Activated CD4-positive, alpha-beta T cell treated with anti-CD3 and anti-CD28 coated beads, Interleukin-2, amount 50 U/mL, for 4 hours (primary cell): Measurements from ENCODE around the gene DMGDH.

ENCODE experiments used
- DNase-seq, 2 experiments: peaks; one replicate each; pipeline ENCODE4 v3.0.0-alpha.2; 2020

DMGDH gene

DNA sequence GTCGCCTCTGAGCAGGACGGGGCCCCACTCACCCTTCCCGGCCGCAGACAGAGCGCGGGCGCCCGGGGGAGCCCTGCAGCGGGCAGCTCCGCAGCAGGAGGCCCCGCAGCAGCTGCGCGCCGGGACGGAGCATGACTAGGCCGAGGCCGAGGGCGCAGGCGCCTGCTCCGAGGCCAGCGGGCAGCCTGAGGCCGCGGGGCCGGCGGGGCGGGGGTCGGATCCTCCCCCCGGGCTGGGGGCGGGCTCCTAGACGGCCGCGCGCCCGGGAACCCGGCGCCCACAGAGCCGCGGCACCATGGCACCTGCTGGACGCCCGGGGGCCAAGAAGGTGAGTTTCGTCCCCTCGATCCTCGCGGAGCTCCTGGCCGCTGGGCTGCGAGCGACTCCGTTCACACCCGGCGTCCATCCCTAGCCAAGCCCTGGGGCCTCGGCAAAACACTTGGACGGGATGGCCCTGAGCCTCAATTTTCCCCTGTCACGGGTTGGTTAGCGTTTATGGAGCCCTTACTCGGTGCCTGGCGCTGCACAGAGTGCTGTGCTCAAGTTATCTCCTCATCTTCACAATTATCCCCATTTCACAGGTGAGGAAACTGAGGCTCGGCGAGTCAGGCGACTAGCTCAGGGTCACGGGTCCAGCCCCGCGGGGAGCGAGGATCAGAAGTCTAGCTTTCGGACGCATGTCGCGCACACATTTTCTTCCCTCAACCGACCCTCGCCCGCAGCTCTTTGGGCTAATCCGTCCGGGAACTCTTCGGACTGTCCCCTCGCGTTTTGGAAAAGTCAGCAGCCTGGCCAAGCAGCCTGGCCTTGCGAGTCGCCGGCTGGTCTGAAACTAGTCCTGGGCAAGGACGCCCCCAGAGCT is at the start of gene DMGDH, which contains the start of gene BHMT2:
DMGDH (minus strand) TSS at position 187 of the 862 bp plus-strand sequence; CDS start at position 133, 54 bp downstream.
BHMT2 (plus strand) TSS at position 280 of the 862 bp plus-strand sequence; CDS start at position 296, 16 bp downstream.
- no peak for DNase-seq

DNA sequence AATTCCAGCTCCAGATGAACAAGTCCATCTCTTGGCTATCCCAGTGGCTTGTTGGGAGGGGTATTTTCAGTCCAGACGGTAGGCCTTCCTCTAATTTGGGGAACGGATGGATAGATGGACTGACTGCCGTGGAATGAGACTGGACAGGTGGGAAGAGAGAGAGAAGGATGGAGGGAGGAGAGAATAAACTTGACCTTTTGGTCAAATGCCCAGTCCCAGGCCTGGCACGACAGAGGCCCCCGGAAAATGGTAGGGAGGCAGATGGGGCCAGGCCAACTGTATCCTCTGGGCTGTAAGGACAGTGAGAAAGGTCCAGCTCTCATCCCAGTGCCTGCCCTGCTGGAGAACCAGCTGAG is 43.2 kb upstream of the DMGDH start:
- no peak for DNase-seq

DNA sequence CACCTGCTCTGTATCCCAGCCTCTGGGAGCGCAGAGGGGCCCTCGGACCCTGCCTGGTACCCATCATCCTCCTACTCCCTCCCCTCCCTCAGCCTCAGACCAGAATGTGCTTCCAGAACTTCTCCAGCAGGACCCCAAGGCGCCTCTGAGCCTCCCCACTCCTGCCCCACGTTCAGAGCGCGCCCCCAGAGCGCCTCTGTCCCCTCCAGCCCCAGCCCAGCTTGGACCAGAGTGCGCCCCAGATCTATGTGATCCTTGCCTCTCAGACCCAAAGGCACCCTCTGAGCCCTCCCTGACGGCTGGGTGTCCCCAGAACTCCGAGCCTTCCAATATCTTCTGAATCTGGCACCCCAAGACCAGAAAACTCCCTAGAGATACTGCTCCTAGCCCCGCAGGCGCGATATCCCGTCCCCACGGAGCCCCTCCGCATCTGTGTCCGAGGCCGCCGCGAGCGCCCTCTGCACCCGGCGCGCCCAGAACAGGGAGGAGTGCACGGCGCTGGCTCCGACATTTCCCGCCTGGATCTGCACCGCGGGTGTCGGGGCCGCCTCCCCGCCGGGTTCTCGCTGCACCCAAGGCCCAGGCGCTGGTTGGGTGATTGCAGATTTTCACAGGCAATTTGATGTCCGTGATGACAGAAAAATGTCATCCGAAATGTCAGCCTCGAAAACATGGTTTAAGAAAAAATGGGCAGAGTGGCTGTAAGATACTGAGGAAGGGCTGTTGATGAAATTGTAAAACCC is 42.7 kb upstream of the DMGDH start:
- no peak for DNase-seq

DNA sequence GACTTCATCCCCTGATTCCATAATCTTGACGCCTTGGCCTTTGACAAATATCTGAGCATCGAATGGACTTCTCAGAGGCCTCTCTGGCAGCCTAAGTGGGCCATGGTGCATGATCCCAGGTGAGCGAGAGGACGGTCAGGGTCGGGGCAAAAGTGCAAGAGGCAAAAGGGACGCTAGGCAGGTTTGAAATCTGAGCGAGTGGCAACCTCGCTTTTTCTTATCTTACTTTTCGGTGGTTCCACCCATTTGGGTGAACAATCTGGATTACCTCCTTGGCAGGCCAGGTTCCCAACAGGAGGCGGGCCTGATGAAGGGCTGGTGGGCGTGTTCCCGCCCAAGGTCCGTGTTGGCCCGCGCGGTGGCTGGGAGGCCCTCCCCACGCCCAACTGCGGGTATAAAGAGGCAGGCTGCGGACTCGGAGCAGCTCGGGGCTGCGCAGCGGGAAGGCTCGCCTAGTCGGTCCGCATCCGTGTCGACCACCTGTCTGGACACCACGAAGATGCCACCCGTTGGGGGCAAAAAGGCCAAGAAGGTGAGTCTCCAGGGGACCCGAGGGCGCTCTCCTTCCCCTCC is 42.0 kb upstream of the DMGDH start, which contains the start of gene BHMT:
BHMT (plus strand) TSS at position 423 of the 573 bp plus-strand sequence; CDS start at position 500, 77 bp downstream.
- no peak for DNase-seq

DNA sequence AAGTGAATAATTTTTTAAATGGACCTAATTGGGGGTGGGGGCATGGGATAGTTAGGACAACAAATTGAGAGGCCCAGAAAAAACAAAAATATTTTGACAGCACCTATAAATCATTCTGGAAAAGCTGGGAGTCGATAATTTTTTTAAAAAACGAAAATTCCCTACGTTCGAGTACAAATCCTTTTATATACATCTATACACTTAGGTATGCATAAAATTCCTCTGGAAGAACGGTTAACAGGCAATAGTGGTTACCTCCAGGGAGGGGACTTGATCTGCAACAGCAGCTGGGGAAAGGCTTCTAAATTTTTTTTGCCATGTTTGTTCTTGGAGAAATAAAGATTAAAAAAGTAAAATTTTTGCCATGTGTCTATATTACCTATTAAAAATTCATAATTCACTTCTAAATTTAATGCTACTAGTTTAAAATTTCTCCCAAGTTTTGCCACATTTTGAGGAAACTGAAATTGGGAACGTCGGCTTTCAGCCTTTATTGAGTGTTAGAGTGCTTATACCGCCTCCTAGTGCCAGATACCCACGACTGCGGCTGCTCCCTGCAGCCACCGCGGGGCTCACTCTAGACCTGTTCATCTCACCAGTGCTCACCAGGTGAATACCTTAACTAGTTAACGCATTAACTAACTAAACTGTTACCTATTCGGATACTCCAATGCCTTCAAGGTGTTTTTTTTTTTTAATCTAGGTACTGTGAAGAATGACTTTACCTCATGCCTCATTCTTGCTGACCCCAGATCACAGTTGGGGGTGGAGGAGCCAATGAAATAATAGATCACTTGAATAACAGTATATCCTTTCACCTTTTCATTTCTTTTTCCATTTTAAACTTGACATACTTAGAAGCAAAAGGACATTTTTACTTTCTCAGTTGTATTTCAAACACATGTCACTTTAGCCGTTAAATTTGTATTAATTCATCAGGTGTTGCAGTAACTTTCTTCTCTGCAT is 40.3 kb upstream of the DMGDH start:
- DNase-seq: peak; percentile 3 to 16

DNA sequence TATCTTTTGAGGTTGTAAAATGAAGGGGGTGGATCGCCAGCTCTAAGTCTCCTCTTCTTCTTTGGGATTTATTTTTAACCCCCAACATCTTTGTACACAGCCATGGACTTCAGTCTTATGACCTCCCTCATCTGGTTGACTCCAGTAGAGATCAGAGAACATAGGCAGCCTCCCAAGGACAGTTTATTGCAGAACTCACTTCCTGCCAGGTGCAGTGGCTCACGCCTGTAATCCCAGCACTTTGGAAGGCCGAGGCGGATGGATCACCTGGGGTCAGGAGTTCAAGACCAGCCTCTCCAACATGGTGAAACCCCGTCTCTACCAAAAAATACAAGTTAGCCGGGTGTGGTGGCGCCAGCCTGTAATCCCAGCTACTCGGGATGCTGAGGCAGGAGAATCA is 39.3 kb upstream of the DMGDH start:
- DNase-seq: no peak

DNA sequence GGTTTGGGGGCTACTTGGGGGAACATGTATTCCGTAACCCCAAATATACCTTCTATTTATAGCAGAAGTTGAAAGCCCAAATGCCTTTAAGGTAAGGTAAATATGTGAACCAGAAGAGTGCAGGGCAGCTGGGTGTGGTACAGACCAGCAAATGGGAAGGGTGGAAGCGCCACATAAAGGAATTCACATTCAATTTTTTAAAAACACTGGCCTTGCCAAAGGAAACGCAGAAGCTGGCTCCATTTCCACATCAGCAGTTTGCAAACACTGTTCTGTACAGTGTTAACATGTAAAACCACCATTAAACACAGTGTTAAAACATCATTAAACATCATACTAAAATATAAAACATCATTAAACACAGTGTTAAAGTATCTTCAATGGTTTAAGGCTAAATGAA is 38.6 kb upstream of the DMGDH start:
- DNase-seq: no peak

DNA sequence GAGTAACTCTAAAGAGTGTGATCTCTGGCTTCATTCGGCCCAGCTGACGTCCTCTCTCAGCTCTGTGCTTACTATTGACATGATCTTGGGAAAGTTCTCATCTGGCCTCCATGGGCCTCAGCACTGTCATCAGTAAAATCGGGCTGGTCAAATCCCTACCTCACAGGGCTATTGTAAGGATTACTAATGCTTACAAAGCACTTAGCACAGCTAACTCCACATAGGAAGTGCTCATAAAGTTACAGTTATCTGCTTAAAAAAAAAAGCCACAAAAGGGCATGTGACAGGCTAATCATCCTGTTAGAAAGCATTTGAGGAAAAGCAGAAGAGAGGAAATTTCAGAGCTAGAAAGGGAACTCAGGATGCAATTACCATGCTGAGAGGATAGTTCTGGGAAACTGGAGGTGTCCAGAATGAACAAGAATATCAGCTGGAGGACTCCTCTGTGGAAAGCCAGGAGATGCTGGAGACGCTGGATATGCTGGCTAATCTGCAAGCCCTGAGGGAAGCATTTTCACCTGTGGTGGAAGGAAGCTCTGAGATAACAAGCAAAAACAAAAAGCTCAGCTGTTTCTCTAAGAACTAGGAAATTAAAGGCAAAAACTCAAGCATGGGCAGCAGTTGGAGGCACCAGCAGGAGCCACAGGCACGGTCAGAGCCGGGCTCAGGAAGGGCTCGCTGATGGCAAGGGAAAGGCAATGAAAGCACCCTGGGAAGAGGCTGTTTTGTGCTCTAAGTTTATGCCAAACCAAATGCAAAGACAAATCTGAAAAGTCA is 37.7 kb upstream of the DMGDH start:
- DNase-seq: no peak

DNA sequence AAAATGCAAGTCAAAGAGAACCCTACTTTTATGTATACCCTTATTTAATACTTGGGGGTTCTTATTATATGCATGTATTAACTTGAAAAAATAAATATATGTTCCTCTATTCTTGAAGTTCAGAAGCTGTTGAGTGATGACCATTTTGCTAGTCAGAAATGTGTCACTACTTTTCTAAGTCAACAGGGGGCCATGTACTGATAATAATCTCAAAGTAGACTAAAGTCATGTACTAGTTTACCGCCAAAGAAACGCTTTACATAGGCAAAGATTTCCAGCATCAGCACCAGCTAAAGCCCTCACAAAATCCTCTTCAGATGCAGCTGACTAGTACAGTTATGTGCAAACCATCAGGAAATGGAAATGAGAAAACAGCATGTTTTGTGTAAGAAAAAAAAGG is 36.4 kb upstream of the DMGDH start:
- DNase-seq: no peak

DNA sequence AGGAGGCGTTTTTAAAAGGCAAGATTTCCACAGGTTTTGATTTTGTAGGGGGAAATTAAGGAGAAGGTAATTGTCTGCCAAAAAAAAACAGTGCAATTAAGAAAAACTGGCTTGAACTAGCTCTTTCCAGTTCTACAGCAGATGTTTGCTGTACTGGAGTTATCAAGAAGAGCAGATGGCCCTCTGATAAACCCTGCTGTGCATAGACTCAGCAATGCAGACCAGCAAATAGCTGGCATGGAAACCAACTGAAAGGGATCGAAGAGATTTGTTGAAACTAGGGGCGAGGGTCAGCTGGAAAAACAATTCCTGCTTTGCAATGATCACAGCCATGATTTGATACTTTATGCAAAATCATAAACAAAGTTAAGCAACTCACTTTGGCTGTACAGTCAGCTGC is 24.3 kb upstream of the DMGDH start:
- no peak for DNase-seq

DNA sequence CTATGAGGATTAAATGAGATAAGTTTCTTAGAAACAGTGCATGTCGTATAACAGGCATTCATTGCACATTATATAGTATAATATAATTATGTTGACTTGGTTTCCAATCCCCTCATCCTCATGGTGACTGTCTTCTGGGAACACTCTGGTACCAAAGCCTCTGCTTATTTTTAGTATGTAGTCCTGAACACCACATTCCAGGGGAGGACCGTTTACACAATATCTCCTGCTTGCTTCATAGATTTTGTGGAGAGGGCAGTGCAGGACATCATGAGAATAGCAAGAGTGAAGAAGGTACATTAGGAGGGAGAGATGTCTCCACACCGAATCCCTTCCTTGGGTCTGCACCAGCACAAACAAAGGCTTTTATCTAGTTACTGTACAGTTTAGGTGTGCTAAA is 21.6 kb upstream of the DMGDH start:
- DNase-seq: no peak

DNA sequence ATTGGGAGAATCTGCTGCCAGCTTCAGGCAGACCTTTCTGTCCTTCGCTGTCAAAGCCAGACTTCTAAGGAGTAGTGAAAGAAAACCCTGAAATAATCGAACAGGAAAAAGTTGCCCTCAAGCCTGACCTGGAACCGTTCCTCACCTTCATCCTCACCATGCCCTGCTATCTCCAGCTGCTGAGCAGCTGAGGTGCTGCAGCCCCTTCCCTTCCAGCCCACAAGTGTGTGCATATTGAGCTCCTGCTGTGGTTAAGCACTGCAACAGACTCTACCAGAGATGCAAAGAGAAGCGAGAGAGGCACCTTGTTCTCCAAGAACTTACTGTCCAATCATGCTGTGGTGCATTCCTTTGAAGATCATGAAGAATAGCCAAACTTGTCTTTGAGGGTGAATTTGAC is 19.0 kb upstream of the DMGDH start:
- DNase-seq: no peak

DNA sequence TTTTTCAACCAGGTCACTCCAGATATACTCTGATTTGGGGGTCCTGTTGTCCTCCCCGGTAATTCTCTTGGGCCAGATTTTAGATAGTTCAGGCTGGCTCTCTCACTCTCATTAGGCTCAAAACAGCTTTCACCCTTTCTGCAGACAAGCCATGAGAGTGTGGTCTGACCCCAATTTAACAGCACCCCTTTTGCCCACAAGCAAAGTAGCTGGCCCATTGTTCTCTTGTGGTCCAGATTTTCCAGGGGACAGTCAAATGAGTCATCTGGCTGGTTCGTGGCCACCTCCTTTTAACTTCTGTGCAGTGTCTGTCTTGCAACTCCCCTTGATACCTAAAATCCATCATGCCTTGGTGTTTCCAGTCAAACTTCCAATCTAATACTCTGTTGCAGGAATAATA is 16.6 kb upstream of the DMGDH start:
- no peak for DNase-seq

DNA sequence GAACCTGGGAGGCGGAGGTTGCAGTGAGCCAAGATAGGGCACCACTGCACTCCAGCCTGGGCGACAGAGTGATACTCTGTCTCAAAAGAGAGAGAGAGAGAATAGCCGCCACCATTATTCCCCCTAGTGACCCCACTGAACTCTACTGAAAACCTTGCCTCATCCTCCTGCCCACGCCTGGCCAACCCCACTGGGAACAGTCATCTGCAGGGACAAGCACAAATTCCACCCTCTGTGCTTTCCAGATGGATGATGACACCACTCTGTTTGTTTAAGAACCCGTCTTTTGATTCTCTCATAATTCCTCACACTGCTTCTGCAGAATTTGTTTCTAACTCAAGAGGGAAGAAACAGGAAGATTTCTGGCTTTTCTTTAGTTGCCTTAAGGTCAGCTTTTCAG is 12.3 kb upstream of the DMGDH start:
- no peak for DNase-seq

DNA sequence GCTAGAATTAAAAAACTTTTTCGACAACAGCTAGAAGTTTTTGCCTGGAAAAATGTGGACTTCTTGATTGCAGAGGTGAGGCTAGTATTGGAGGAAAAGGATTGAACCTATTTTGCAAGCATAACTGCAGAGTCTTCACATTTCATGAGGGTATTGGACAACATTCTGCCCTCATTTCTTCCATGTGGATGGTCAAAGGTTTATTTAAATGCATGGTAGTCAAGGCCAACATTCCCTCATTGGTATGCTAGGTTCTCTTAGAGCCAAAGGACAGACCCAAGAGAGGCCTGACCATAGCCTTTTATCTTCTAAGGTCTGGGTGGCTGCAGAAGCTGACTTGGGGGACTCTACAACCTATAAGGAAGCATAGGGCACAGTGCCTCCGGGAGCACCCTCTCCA is 11.3 kb upstream of the DMGDH start:
- DNase-seq: no peak

DNA sequence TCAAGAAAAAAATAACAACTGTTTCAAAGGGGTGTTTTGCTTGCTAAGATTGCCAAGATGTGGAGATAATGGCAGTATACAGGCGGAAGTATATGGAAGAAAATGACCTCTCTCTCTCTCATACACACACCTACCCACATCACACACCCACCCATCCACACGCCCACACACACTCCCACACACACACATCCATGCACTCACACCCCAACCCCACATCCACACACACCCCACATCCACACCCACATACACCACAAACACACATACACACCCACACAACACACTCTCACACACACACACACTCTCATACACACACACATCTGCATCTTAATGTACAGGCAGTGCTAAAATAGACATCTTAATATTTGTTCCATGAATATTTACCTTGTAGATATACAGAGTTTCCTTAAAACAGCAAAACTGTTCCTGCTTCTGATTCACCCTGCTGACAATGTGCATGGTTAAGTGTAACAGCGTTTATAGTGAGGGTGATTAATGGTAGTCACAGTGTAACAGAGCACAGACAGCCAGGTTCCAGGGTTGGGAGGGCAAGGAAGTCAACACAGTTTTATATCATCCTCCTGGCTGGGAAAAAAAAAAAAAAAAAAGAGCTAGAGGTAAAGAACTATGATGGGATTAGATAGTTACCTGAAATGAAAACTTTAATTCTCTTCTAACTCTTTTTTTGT is 8.3 kb upstream of the DMGDH start:
- DNase-seq: peak in 1 of 2 experiments; percentile 1

DNA sequence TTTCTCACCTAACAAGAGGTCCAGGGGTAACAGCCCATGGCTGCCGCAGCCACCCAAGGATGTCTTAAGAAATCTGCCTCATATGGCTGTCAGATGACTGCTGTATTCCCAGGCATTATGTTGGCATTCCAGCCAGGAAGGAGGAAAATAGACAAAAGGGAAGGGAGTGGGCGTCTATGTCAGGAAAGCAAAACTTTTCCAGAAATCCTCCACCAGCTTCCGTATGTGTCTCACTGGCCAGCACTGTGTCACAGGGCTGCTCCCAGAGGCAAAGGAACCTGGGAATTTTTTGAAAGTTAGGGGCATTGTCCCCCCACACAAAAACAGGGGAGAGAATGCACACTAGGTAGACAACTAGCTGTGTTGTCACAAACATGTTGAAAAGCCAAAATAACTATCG is 7.3 kb upstream of the DMGDH start:
- no peak for DNase-seq

DNA sequence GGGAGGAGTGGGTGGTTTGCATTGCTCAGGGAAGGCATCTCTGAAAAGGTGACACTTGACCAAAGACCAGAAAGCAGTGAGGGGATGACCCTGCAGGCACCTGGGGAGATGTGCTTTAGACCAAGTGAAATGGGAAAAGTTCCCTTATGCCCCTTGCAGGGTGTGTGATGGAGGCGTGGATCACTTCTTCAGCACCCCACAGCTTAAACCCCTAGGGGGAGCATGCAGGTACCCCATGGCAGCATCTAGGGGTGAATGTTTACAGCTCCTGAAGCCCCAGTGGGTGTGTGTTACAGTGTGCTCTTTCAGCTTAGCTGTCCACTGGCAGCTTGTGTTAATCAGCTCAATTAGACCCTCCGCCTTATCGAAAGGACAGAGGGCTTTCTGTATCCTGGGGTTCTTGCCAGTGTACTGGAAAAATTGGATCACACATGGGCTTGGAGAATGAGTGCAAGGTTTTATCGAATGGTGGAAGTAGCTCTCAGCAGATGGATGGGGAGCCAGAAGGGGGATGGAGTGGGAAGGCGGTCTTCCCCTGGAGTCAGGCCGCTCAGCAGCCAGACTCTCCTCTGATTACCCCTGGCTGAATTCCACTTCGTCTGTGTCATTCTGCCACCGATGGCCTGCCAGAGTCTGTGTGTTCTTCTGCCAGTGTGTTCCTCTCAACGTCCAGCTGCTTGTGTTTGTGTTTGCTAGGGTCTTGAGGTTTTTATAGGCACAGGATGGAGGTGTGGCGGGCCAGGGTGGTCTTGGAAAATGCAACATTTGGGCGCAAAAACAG is 6.4 kb upstream of the DMGDH start:
- no peak for DNase-seq

DNA sequence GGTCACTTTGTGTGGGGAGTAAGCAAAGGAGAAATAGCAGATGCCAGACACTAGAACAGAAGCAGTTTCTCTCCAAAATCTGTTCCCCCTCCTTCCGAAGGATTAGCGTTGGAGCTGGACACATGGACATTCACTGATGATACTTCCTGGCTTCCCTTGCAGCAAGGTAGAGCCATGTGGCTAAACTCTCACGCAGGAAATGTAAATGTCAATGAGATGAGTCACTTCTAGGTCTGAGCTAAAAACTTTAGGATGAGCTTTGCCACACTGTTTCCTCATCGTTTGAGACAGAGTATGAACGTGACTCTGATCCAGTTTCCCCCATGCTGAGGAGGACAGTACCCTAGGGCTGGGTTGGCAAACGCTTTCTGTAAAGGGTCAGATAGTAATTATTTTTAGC is 5.2 kb upstream of the DMGDH start:
- DNase-seq: no peak

DNA sequence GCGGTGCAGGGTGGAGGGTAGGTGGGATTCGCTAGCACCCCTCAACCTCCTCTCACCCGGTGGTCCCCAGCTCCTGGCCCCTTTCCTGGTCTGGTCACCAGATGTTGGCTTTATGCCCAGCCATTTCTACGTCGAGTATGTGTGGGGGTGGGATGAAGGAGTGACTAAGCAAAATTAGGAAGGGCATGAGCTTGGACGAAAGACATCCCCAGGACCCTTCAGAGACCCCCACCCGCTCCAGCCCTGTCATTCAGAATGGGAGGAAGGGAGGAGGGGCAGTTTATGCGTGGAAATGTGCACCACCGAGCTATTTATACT is 835 bp upstream of the DMGDH start:
- DNase-seq: no peak
